ENCODE measurements around the gene FAM3A.

Gene FAM3A

DNA sequence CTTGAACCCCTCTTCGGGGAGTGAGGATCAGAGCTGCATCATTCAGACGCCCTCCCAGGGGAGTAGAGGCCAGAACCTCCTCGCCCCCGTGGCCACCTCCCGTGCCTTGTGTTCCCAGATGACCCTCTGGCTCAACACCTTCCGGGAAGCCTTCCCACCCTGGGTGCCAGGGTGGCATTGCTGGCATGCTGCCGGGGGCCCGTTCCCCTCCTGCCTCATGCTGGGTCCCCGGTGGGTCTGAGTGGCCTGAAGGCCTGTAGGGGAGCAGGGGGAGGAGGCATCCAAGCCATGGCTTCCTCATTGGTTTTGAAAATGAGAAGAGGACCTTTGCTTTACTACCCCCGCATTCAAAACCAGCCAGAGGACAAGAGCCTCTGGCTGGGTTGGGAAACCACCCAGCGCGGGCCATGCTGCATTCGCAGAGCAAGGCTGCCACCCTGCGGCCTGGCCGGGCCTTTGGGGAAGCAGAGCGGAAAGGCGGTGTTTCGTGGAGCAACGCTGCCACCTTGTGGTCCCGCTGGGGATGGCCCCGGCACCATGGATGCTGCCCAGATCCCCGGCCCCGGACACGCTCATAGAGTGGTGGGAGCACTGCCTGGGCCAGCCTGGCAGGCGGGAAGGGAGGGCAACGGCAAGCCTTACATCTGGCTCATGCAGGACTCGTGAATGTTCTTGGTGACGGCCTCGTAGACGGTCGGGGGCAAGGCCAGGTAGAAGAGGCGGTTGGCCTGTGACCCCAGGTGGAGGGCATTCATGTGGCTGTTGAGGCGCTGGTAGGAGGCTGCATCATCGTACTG lies 18.7 kb upstream of the FAM3A start:
- peaks cover 62% of the 10 kb centered on the region for H3K36me3 ChIP-seq
- TF ChIP-seq, protein P1, sequence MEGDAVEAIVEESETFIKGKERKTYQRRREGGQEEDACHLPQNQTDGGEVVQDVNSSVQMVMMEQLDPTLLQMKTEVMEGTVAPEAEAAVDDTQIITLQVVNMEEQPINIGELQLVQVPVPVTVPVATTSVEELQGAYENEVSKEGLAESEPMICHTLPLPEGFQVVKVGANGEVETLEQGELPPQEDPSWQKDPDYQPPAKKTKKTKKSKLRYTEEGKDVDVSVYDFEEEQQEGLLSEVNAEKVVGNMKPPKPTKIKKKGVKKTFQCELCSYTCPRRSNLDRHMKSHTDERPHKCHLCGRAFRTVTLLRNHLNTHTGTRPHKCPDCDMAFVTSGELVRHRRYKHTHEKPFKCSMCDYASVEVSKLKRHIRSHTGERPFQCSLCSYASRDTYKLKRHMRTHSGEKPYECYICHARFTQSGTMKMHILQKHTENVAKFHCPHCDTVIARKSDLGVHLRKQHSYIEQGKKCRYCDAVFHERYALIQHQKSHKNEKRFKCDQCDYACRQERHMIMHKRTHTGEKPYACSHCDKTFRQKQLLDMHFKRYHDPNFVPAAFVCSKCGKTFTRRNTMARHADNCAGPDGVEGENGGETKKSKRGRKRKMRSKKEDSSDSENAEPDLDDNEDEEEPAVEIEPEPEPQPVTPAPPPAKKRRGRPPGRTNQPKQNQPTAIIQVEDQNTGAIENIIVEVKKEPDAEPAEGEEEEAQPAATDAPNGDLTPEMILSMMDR (IDR thresholded peaks at IDR 0.05), result peak; percentile 98
- H3K4me3 ChIP-seq (ENCODE audit: low read depth in 1 of 2, low read length in 1 of 2), result no peak overlapping the region
- peak overlapping the region; percentile 76 for H3K27ac ChIP-seq
- no peaks in the 10 kb centered on the region for H3K9me3 ChIP-seq
- H3K27me3 ChIP-seq, result no peaks in the 10 kb centered on the region
- H3K4me1 ChIP-seq (ENCODE audit: control insufficient read depth in 1 of 2, insufficient read depth in 1 of 2, low read depth in 1 of 2, low read length in 1 of 2), result peaks cover 26 to 35% of the 10 kb centered on the region in 2 experiments

DNA sequence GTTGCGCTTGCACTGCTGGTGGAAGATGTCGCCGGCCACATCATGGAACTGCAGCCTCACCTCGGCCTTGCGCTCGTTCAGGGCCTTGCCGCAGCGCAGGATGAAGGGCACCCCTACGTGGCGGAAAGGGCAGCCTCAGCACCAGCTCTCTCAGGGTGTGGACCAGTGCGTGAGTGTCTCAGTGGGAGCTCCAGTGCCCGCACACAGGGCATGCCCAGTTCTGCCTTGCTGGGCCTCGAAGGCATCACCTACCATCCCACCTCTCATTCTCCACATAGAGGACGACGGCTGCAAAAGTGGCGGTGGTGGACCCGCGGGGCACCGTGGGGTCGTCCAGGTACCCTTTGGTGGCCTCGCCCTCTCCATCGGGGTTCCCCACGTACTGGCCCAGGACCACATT lies 16.7 kb upstream of the FAM3A start:
- Histone ChIP-seq H3K36me3 (peaks cover 62% of the 10 kb centered on the region), H3K27ac (no peak overlapping the region), H3K4me3 (ENCODE audit: low read depth in 1 of 2, low read length in 1 of 2) (no peak overlapping the region), H3K27me3 (no peaks in the 10 kb centered on the region), H3K9me3 (no peaks in the 10 kb centered on the region), H3K4me1 (ENCODE audit: control insufficient read depth in 1 of 2, insufficient read depth in 1 of 2, low read depth in 1 of 2, low read length in 1 of 2) (peaks cover 17% of the 10 kb centered on the region in 2 experiments)
- TF ChIP-seq, protein P1 (IDR thresholded peaks at IDR 0.05), result no peak

DNA sequence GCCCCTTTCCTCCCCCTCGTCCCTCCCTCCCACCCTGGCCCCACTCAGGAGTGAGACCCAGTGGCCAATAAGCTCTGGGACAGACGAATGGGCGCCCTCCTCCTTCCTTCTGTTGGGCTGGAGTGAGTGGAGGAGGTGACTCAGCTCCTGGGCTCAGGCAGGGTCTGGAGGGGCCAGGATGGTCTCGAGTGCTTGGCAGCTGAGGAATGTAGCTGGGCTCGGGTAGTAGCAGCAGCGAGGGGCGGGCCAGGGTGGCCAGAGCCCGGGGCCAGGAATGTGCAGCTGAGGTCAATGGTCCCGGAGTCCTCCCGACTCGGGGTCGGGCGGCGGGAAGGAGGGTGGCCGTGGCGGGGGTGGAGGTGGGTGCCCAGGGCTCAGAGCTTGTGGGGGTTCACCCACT lies 15.6 kb upstream of the FAM3A start:
- Histone ChIP-seq H3K27me3 (no peaks in the 10 kb centered on the region), H3K4me3 (ENCODE audit: low read depth in 1 of 2, low read length in 1 of 2) (no peak overlapping the region), H3K4me1 (ENCODE audit: control insufficient read depth in 1 of 2, insufficient read depth in 1 of 2, low read depth in 1 of 2, low read length in 1 of 2) (peaks cover 24 to 27% of the 10 kb centered on the region in 2 experiments), H3K9me3 (no peaks in the 10 kb centered on the region), H3K27ac (no peak overlapping the region), H3K36me3 (peaks cover 62% of the 10 kb centered on the region)
- TF ChIP-seq, protein P1 (IDR thresholded peaks at IDR 0.05), result no peak

DNA sequence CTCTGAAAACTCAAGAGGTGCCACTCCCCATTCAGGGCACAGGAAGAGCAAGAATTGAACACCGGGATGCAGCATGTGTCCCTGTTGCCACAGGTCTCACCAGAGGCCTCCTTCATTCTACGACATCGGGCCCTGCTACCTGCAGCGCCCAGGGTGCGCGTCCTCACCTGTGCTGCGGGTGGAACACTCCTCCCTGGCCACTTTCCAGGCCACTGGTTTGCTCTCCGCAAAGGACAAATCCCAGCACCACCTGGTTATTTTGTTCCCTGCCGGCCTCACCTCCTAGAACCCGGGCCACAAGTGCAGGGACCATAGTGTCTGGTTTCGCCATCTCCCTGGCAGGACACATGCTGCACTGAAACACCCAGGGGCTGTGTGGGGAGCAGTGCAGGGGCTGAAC lies 14.3 kb upstream of the FAM3A start:
- TF ChIP-seq, protein P1 (IDR thresholded peaks at IDR 0.05), result no peak
- Histone ChIP-seq H3K27ac (peak overlapping the region; percentile 49), H3K4me1 (ENCODE audit: control insufficient read depth in 1 of 2, insufficient read depth in 1 of 2, low read depth in 1 of 2, low read length in 1 of 2) (peaks cover 20 to 21% of the 10 kb centered on the region in 2 experiments), H3K4me3 (ENCODE audit: low read depth in 1 of 2, low read length in 1 of 2) (no peak overlapping the region), H3K27me3 (no peaks in the 10 kb centered on the region), H3K36me3 (peaks cover 53% of the 10 kb centered on the region), H3K9me3 (no peaks in the 10 kb centered on the region)

DNA sequence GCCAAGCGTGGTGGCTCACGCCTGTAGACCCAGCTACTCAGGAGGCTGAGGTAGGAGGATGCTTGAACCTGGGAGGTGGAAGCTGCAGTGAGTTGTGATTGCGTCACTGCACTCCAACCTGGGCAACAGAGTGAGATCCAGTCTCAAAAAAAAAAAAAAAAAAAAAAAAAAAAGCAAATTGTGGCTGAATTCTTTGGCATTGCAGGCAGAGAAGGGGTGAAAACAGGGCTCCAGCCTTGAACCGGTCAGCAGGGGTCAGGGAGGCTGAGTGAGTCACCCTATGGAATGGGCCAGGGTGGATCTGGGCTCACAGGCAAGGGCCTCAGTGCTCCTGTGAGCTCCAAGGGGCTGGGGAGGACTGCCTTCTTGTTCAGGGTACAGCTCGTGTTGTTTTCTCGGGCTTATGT lies 13.2 kb upstream of the FAM3A start:
- TF ChIP-seq, protein P1 (IDR thresholded peaks at IDR 0.05), result no peak
- peaks cover 10 to 11% of the 10 kb centered on the region in 2 experiments for H3K4me1 ChIP-seq (ENCODE audit: control insufficient read depth in 1 of 2, insufficient read depth in 1 of 2, low read depth in 1 of 2, low read length in 1 of 2)
- H3K9me3 ChIP-seq, result no peaks in the 10 kb centered on the region

More for the DNA sequence above, 13.2 kb upstream of the FAM3A start:
- no peaks in the 10 kb centered on the region for H3K27me3 ChIP-seq
- peak overlapping the region; percentile 49 for H3K27ac ChIP-seq
- H3K36me3 ChIP-seq, result peaks cover 43% of the 10 kb centered on the region
- H3K4me3 ChIP-seq (ENCODE audit: low read depth in 1 of 2, low read length in 1 of 2), result no peak overlapping the region
